GM21619 (cell line): ENCODE results near the gene CFAP97D2.

Experiments used
- ATAC-seq: cut with Tn5 transposase; IDR thresholded peaks from one replicate; pipeline ENCODE4 v1.9.1; 2021; ENCODE audit not compliant: unreplicated experiment

Gene CFAP97D2

DNA sequence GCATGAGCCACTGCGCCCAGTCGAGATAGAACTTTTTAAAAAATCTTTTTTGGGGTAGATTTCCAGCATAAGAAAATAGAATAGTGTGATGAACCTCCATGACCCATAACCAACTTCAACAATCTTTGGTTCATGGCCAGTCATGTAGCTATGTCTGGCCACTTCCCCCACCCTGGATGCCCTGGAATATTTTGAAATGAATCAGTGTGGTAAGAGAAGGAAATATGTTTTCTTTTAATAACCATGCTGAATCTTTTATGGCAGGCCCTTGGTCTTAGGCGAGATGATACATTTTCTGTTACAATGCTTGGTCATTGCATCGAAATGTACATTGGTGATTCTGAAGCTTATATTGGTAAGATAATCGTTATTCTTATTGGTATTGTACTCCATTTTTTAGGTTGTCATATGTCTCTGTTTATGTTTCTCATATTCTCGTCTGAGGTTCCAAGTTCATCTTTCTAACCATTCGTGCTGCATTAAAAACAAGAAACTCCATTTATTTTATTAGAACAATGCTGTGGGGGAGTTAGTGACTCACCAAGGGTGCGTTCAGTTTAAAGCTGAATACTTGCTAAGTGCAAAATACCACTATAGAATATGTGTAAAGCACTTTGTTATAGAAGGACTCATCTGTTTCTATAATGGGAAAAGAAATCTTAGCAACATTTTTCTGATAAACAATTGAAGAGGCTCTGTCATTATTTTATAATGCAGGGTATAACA is 86.0 kb downstream of the CFAP97D2 start:
- ATAC-seq: no peak

DNA sequence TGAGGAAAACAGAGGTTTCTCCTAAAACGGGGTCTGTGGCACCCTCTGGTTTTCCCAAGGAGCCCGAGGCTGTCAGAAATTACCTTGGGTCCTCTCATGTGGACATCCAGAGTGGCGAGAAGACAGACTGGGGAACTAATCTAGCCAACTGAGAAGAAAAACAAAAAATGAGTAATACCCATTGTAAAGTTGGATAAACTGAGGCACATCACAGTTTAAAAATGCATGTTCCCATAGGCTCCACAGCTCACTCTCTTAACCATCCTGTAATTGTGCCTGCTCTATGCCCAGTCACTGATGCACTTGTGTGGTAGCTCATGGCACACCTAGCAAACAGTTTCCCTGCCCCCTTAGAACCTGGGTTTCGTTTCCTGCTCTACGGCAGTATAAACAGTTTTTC is 87.2 kb downstream of the CFAP97D2 start:
- ATAC-seq: no peak

DNA sequence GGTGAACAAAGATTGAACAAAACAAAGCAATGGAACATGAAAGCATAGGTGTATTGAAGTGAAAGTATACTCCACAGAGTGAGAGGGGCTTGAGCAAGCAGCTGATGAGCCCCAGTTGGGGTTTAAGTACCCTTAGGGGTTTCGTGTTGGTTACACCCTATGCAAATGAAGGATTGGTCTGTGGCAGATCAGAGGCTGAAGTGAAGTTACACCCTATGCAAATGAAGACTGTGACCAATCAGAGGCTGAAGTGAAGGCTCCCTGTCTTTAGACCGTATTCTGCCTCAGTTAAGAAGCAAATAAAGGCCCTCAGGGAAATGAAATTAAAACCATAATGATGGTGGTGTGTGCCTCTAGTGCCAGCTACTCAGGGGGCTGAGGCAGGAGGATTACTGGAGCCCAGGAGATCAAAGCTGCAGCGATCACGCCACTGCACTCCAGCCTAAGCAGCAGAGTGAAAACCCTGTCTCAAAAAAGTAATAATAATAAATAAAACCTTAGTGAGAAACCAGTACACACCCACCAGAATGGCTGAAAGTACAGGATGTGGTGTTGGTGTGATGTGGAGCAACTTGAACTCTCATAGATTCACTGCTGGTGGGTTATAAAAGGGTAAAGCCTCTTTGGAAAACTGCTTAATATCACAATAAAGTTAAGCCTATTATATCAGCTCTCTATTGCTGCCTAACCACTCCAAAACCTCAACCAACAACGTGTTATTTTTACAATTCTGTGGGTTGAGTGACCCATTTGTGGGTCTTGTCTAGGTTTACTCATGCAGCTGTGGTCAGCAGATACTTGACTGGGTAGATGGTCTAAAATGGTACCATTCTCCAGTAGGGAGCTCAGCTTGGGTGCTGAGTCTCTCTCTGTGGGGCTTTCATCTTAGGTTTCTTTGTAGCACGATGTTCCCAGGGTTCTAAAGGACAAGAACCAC is 89.6 kb downstream of the CFAP97D2 start:
- no peak for ATAC-seq

DNA sequence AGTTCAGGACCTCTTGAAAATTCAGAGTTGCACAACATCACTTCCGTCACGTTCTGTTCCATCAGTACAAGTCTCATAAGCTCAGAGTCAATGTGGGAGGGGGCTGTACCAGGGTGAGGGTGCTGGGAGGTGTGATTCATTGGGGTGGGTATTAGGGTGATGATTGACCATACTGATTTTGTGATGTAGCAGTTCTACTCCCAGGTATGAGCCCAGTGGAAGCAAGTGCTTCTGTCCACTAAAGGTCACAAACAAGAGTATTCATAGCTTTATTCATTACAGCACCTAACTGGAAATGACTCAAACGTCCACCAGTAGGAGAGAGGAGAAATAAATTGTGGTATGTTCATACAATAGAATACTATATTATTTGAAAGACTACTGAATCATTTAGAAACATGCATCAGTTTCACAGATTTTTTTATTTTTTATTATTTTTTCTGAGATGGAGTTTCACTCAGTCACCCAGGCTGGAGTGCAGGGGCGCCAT is 90.3 kb downstream of the CFAP97D2 start:
- no peak for ATAC-seq
